ENCODE data around the gene RALGPS1. TPM values are rescaled to one million over a fixed set of nuclear protein-coding genes. Genes with fewer than 3 reads are reported as not detected.

Gene RALGPS1
- total and polyA plus RNA-seq, 8 donors, result 5.8 to 12.7 (median 9.3) TPM

GRCh38 chr9:127210851-127211730, 296.5 kb downstream of the RALGPS1 start:
- intact Hi-C loops (cut with DNase I), result loop anchor here in 1 of 3 donors (10.0 kb wide), 1 partner anchor 134 kb away; no protein-coding TSS in a partner anchor
- WGBS, 2 donors, result 83 to 88% methylated on average over 20 of the region's 20 CpGs
- FAIRE-seq (no peak), ATAC-seq (no peak), DNase-seq (peak in 1 of 6 donors; percentile 32)
- H3K4me3 ChIP-seq, result no peak overlapping the region
- H3K9me3 ChIP-seq, result no peaks in the 10 kb centered on the region
- H3K36me3 ChIP-seq, result no peaks in the 10 kb centered on the region
- TF ChIP-seq CTCF (IDR thresholded peaks at IDR 0.05), result no peak
- no peaks in the 10 kb centered on the region for H3K4me1 ChIP-seq
- no peaks in the 10 kb centered on the region for H3K27me3 ChIP-seq
- no peak overlapping the region for H3K27ac ChIP-seq

GRCh38 chr9:127211983-127212382, 297.4 kb downstream of the RALGPS1 start:
- intact Hi-C loops (cut with DNase I), result loop anchor here in 1 of 3 donors (10.0 kb wide), 1 partner anchor 133 kb away; no protein-coding TSS in a partner anchor
- no peak for TF ChIP-seq CTCF (IDR thresholded peaks at IDR 0.05)
- no peaks in the 10 kb centered on the region for H3K9me3 ChIP-seq
- H3K4me3 ChIP-seq, result no peak overlapping the region
- no peak for FAIRE-seq
- no peaks in the 10 kb centered on the region for H3K4me1 ChIP-seq
- no peaks in the 10 kb centered on the region for H3K36me3 ChIP-seq
- H3K27me3 ChIP-seq, result no peaks in the 10 kb centered on the region
- 92 to 95% methylated on average over 11 of the region's 11 CpGs for WGBS, 2 donors
- no peak for DNase-seq
- no peak overlapping the region for H3K27ac ChIP-seq
- no peak for ATAC-seq

- no peak overlapping the region for H3K27ac ChIP-seq
- intact Hi-C loops (cut with DNase I), result loop anchor here in 1 of 3 donors (10.0 kb wide), 1 partner anchor 132 kb away; no protein-coding TSS in a partner anchor
- FAIRE-seq (no peak), DNase-seq (peak in 1 of 6 donors; percentile 19), ATAC-seq (no peak)
- no peak overlapping the region for H3K4me3 ChIP-seq
- TF ChIP-seq CTCF (IDR thresholded peaks at IDR 0.05), result no peak
- no peaks in the 10 kb centered on the region for H3K36me3 ChIP-seq
- no peaks in the 10 kb centered on the region for H3K27me3 ChIP-seq
- H3K4me1 ChIP-seq, result no peaks in the 10 kb centered on the region
- H3K9me3 ChIP-seq, result no peaks in the 10 kb centered on the region
- 82% methylated on average over 9 of the region's 9 CpGs for WGBS, 2 donors
Observed at GRCh38 chr9:127212453-127212852, 297.9 kb downstream of the RALGPS1 start.

- intact Hi-C loops (cut with DNase I), result loop anchor here in 1 of 3 donors (10.0 kb wide), 1 partner anchor 131 kb away; no protein-coding TSS in a partner anchor
- Histone ChIP-seq H3K4me3 (no peak overlapping the region), H3K27ac (no peak overlapping the region), H3K27me3 (no peaks in the 10 kb centered on the region), H3K36me3 (no peaks in the 10 kb centered on the region), H3K4me1 (no peaks in the 10 kb centered on the region), H3K9me3 (no peaks in the 10 kb centered on the region)
- ATAC-seq, result no peak
- DNase-seq, result no peak
- TF ChIP-seq CTCF (IDR thresholded peaks at IDR 0.05), result no peak
- 73 to 75% methylated on average over 4 of the region's 4 CpGs for WGBS, 2 donors
- no peak for FAIRE-seq
Observed at GRCh38 chr9:127213859-127214258, 299.3 kb downstream of the RALGPS1 start.
